Hippocampal formation (tissue), 2 donors: ENCODE data around the gene CD40.
A peak's percentile ranks its signal among the peaks of the same experiment; 100 is the strongest.

Experiments used
- DNase-seq, 2 donors: peaks; one replicate each; lab custom pipeline; 2025; lab: John Stamatoyannopoulos, UW

Gene CD40

GRCh38 chr20:46122516-46123481 lies 4.7 kb downstream of the CD40 start:
- DNase-seq = no peak

DNA sequence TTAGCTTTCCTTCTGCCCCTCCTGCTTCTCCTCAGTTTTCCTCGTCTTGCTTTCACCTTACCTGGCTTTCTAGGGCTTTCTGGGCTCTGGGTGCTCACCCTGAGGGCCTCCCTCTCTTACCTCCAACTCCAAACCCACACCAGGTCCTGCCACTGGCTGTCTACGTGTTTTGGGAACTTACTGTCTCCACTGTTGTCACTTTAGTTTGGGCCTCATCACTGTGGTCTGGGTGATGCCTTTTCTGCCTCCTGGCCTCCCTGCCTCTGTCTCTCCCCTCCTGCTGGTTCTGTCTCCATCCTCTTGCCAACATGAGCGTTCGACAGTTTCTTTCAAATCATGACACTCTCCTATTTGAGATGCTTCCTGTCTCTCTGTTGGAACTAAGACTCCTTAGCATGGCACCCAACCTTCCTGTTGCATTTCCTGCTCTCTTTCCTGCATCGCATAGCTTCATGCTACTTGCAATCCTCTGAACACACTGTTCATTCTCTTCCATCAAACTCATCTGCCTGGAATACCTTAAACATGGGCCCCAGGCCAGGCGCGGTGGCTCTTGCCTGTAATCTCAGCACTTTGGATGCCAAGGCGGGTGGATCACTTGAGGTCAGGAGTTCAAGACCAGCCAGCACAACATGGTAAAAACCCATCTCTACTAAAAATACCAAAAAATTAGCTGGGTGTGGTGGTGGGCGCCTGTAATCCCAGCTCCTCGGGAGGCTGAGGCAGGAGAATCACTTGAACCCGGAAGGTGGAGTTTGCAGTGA lies 5.5 kb downstream of the CD40 start:
- no peak for DNase-seq

DNA sequence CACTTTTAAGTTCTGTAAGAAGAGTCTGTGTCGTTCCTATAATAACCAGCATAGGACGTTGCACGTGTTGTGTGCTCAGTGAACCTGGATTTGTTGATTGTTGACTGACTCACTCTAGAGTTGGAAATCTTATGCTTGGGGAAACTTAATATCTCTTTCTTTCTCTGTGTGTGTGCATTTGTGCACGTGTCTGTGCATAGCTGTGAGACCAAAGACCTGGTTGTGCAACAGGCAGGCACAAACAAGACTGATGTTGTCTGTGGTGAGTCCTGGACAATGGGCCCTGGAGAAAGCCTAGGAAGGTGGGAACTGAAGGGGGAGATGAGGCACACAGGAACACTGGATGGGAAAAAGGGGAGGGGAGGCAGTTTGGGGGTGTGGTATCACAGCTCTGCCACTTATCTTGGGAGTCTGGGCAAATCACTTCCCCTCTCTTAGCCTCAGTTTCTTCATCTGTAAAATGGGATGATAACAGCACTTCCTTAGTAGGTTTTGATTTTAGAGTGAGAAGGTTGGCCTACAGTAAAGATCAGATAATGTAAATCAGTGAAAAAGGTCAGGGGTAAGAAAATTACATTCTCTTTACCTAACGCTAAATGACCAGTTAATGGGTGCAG lies 8.4 kb downstream of the CD40 start:
- no peak for DNase-seq

DNA sequence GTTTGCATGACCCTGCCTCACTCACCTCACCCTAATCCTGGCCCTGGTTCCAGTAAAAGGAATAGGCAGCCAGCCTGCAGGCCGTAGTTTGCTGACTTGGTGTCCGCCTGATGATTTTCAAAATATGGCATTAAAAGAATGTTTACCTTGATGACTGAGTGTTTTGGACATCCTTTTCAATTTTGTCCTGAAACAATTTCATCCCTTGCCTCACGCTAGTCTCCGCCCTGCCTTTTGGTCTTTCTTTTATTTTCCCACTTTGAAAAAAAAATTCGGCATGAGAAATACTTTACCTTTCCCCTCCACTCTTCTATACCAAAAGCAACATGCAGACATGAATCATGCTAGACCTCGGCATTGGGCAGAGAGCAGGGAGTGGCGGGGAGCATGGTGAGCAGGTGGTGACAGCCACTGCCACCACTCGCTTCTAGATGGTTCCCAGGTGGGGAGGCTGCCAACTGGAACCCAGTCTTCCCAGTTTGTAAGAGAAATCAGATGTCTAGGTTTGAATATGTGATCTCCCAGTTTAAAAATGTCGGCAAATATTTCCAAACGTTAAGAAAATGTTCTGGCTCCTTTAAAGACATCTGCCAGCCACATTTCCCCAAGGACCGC lies 9.4 kb downstream of the CD40 start:
- DNase-seq = no peak

GRCh38 chr20:46128310-46129151 lies 10.4 kb downstream of the CD40 start:
- DNase-seq = no peak

GRCh38 chr20:46129955-46130481 lies 11.9 kb downstream of the CD40 start:
- DNase-seq = no peak

DNA sequence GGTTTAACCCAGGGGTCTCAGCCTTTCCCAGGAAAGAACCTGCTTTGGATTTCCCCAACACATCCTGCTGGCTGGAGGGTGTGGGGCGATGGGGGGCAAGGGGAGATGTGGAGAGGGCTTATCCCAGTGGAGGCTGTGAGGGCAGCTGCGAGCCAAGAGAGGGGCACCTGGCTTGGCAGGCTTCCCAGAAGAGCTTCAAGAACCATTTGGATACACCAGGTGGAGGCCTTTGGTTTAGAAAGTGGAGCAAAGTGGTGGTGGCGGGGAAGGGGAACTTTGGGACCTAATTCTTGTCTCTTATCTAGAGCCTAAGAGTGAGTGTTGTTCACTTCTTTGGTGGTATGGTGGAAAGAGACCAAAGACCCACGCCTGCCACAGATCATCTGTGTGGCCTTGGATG lies 12.4 kb downstream of the CD40 start:
- no peak for DNase-seq

DNA sequence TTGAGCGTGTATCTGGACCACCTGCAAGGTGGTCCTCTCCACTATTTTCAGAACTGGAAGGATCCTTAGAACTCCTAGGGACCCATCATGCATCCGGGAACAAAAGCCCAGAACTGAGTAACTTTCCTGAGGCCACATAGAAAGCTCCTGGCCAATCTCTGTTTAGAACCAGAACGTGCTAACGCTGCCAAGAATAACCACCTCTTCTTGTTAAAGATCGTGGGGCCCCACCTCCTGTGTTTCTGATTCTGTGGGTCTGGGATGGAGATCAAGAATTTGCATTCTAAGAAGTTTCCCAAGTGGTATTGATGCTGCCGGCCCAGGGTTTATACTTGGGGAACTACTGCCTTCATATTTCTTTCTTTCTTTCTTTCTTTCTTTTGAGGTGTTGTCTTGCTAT lies 13.3 kb downstream of the CD40 start:
- DNase-seq = no peak

DNA sequence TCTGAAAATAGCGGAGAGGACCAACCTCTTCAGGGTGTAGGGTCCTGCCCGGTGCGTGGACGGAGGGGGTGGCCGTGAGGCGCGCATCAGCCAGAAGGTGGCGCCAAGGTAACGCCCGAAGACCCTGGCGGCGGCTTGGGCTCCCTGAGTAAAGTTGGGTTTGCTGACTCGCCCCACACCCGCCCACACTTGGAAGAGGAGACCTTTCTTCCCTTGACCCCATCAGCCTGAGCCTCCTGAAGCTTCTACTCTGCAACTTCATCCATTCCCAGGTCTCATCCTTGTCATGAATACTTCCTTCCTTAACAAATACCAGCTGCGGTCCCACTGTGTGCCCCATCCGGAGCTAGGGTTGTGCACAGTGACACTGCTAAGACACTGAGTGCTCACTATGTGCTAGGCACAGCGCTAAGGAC lies 14.6 kb downstream of the CD40 start:
- DNase-seq = peak in 1 of 2 donors; percentile 29

DNA sequence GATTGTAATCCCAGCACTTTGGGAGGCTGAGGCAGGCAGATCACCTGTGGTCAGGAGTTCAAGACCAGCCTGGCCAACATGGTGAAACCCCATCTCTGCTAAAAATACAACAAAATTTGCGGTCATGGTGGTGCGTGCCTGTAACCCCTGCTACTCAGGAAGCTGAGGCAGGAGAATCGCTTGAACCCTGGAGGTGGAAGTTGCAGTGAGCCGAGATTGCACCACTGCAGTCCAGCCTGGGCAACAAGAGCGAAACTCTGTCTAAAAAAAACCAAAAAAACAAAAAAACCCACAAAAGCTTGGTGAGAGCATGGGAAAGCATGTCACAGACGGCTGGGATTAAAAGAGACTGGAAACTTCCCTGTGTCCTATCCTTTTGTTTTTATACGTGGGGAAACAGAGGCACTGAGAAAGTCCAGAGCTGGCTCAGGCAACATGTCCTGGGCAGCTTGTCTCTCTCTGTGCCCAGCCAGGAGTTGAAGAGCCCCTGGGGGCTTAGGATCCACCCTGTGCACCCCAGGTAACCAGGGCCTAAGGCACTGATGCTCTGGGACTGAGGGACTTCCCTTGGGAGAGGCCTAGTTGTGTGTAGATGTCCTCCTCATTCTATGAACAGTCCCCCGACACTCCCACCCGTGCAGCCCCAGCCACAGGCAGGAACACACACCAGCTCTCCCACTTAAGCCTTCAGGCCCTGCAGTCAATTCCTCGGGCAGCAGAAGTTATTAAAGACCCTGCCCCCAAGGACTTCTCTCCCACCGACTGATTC lies 16.0 kb downstream of the CD40 start:
- no peak for DNase-seq

- no peak for DNase-seq
Measured at GRCh38 chr20:46134716-46135115, 16.6 kb downstream of the CD40 start.

DNA sequence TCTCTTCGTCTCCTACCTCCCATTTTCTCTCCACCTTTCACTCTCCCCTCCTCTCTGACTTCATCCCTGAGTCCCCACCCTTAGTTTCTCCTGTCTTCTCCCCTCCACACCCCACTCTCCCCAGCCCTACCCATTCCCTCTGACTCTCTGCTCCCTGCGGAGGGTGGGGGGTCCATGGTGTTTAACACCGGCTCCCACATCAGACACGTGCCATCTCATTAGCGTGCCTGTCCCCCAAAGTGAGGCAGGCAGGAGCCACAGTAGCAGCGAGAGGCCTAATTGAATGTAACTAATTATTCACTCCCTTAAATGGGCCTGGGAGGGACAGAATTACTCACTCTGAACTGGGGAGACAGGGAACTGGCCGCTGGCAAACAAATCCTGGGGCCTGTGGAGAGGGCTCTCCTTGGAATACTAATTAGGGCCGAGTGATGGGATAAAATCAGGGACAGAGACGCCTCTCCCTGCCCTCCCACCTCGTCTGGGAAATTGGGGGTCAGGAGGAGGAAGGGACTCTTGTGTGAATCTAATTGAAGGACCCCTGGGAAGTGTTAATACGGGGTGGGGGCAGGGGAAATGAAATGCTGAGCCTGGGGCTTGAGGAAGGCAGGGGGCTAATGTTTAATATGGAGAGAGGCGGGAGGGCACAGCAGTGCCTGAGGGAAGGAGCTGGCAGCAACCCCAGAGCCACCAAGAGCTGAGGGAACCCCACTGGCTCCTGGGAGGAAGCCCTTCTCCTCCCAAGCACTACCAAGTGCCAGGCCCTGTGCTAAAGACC lies 17.9 kb downstream of the CD40 start:
- DNase-seq = no peak

- no peak for DNase-seq
Measured at GRCh38 chr20:46137816-46138215, 19.7 kb downstream of the CD40 start.

GRCh38 chr20:46139266-46139889 lies 21.3 kb downstream of the CD40 start:
- DNase-seq = no peak

GRCh38 chr20:46139908-46140482 lies 21.9 kb downstream of the CD40 start:
- no peak for DNase-seq

DNA sequence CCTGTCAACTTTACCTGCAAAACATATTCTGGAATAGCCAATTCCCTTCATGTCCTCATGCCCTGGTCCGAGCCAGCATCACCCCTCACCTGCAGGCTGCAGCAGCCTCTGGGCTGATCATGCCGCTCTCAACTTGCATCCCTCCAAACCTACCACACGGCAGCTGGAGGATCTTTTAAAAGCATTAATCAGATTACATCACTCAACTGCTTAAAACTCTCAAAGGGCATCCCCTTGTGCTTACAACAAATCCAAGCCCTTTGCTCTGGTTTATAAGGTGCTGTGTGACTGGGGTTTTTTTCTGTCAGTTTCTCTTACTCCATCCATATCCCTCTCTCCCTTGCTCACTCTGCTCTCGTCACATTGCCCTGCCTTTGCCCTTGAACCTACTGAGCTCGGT lies 24.0 kb downstream of the CD40 start:
- DNase-seq = no peak

DNA sequence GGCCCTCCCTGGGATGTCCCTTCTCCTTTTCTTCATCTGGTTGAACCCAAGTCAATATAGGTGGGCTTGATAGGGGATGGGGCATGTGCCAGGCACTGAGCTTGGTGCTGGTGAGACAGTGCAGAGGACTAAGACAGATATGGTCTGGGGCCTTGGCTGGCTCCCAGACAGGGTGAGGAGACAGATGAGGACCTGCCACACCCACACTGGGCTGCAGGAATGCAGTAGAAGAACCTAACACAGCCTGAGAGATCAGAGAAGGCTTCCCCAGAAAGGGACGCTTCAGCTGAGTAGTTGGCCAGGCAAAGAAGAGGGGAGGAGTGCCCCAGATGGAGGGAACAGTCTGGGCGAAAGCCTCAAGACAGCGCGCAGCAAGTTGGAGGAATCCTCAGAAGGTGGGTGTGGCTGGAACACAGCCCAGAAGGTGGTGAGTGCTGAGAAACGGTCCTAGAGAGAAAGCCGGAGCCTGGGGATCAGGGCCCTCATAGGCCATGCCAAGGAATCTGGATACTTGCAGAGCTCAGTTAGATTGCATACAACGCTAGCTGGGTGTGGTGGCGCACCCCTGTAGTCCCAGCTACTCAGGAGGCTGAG lies 26.4 kb downstream of the CD40 start:
- DNase-seq = no peak

GRCh38 chr20:46145713-46146112 lies 27.6 kb downstream of the CD40 start:
- no peak for DNase-seq
